ENCODE results near the gene SYNPO2. TPM values are rescaled to one million over a fixed set of nuclear protein-coding genes. Genes with fewer than 3 reads are reported as not detected.

The SYNPO2 gene
- total and polyA plus RNA-seq, 2 of the 8 experiments (the other 6 are each of a cell fraction or from before 2014, with no cell fraction given) = 0.50 to 4.2 TPM

GRCh38 chr4:118845552-118846050 lies 43.1 kb upstream of the SYNPO2 start (continued):
- TF ChIP-seq E2F6 (IDR thresholded peaks at IDR 0.05) (no peak), KDM4A (IDR thresholded peaks at IDR 0.05; ENCODE audit: low read depth, low read length, severe bottlenecking) (no peak), MAX (IDR thresholded peaks at IDR 0.05) (no peak)

Data from H1 (cell line).